ENCODE data around the gene RCVRN.

The RCVRN gene

GRCh38 chr17:9934331-9934730 is 29.3 kb upstream of the RCVRN start:
- H3K4me3 ChIP-seq (ENCODE audit: low read depth, low read length) = no peak overlapping the region
- TF ChIP-seq, protein P1, sequence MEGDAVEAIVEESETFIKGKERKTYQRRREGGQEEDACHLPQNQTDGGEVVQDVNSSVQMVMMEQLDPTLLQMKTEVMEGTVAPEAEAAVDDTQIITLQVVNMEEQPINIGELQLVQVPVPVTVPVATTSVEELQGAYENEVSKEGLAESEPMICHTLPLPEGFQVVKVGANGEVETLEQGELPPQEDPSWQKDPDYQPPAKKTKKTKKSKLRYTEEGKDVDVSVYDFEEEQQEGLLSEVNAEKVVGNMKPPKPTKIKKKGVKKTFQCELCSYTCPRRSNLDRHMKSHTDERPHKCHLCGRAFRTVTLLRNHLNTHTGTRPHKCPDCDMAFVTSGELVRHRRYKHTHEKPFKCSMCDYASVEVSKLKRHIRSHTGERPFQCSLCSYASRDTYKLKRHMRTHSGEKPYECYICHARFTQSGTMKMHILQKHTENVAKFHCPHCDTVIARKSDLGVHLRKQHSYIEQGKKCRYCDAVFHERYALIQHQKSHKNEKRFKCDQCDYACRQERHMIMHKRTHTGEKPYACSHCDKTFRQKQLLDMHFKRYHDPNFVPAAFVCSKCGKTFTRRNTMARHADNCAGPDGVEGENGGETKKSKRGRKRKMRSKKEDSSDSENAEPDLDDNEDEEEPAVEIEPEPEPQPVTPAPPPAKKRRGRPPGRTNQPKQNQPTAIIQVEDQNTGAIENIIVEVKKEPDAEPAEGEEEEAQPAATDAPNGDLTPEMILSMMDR (IDR thresholded peaks at IDR 0.05; ENCODE audit: control insufficient read depth, extremely low read depth, insufficient read depth) = no peak
- no peak for DNase-seq (ENCODE audit: low read depth)

- H3K4me3 ChIP-seq (ENCODE audit: low read depth, low read length) = no peak overlapping the region
- TF ChIP-seq, protein P1 (IDR thresholded peaks at IDR 0.05; ENCODE audit: control insufficient read depth, extremely low read depth, insufficient read depth) = no peak
- no peak for DNase-seq (ENCODE audit: low read depth)
Measured at GRCh38 chr17:9932491-9932890, 27.4 kb upstream of the RCVRN start.

DNA sequence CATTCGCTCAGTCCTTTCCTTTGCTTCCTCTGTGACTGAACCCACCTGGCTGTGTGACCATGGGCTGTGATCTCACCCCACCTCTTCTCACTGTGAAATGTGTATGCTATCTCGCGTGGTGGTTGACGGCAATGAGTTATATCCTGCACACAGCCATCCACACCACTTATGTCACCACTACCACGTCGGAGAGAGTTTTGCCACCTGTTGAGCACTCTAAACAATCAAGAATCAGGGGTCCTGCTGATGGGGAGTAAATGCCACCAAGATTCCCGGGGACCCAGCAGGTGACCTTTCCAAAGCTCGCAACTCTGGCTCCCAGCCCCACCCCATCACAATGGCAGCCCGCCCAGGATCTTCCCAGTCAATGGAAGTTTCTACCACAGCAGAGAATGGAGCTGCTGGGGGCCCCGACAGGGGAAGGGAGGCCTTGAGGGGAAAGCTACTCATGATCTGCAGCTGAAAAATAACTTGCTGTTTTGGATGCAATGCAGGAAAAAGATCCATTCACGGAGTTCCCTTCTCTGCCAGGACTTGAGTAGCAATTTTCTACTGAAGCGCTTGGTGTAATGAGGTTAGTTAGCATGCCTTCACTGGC is 26.2 kb upstream of the RCVRN start:
- no peak overlapping the region for H3K4me3 ChIP-seq (ENCODE audit: low read depth, low read length)
- TF ChIP-seq, protein P1 (IDR thresholded peaks at IDR 0.05; ENCODE audit: control insufficient read depth, extremely low read depth, insufficient read depth) = no peak
- no peak for DNase-seq (ENCODE audit: low read depth)

GRCh38 chr17:9929871-9930270 is 24.8 kb upstream of the RCVRN start:
- no peak overlapping the region for H3K4me3 ChIP-seq (ENCODE audit: low read depth, low read length)
- no peak for DNase-seq (ENCODE audit: low read depth)
- TF ChIP-seq, protein P1 (IDR thresholded peaks at IDR 0.05; ENCODE audit: control insufficient read depth, extremely low read depth, insufficient read depth) = no peak

- peak; percentile 48 for DNase-seq (ENCODE audit: low read depth)
- H3K4me3 ChIP-seq (ENCODE audit: low read depth, low read length) = no peak overlapping the region
- TF ChIP-seq, protein P1 (IDR thresholded peaks at IDR 0.05; ENCODE audit: control insufficient read depth, extremely low read depth, insufficient read depth) = peak; percentile 69
Measured at GRCh38 chr17:9928601-9929333, 23.7 kb upstream of the RCVRN start.

- no peak overlapping the region for H3K4me3 ChIP-seq (ENCODE audit: low read depth, low read length)
- no peak for DNase-seq (ENCODE audit: low read depth)
- TF ChIP-seq, protein P1 (IDR thresholded peaks at IDR 0.05; ENCODE audit: control insufficient read depth, extremely low read depth, insufficient read depth) = no peak
Measured at GRCh38 chr17:9926150-9926804, 21.2 kb upstream of the RCVRN start.

Data from LNCaP clone FGC (cell line).